GM23248 (cell line): ENCODE data around the gene REPS2. TPM values are rescaled to one million over a fixed set of nuclear protein-coding genes. Genes with fewer than 3 reads are reported as not detected.

Experiments used
- DNase-seq: peaks from one replicate; pipeline ENCODE4 v3.0.0-alpha.2; 2015
- H2AFZ ChIP-seq: fragments of 200-600 bp; sonication (generic); 2 replicates; pipeline ENCODE4 v1.6.1; 2016; ENCODE audit warnings: antibody characterized with exemption
- H3F3A ChIP-seq: fragments of 200-600 bp; sonication (generic); 2 replicates; pipeline ENCODE4 v1.6.1; 2016; ENCODE audit warnings: mild to moderate bottlenecking, antibody characterized with exemption, mixed run types; ENCODE audit not compliant: insufficient read depth
- H3K27ac ChIP-seq: fragments of 200-600 bp; sonication (generic); 2 replicates; pipeline ENCODE4 v1.5.1; 2016; ENCODE audit warnings: mild to moderate bottlenecking
- H3K27me3 ChIP-seq: fragments of 200-600 bp; sonication (generic); replicated peaks from 2 replicates; pipeline ENCODE4 v1.6.1; 2016; ENCODE audit warnings: mild to moderate bottlenecking; ENCODE audit not compliant: insufficient read depth
- H3K36me3 ChIP-seq: fragments of 200-600 bp; sonication (generic); 2 replicates; pipeline ENCODE4 v1.6.1; 2016; ENCODE audit warnings: low read depth, mild to moderate bottlenecking
- H3K4me1 ChIP-seq: fragments of 200-600 bp; sonication (generic); 2 replicates; pipeline ENCODE4 v1.6.1; 2016; ENCODE audit warnings: mild to moderate bottlenecking; ENCODE audit not compliant: insufficient read depth
- H3K4me2 ChIP-seq: fragments of 200-600 bp; sonication (generic); one replicate; pipeline ENCODE4 v1.6.1; 2016; ENCODE audit warnings: mild to moderate bottlenecking; ENCODE audit not compliant: unreplicated experiment
- H3K4me3 ChIP-seq: fragments of 200-600 bp; sonication (generic); 2 replicates; pipeline ENCODE4 v1.5.1; 2016; ENCODE audit warnings: mild to moderate bottlenecking
- H3K79me2 ChIP-seq: fragments of 200-600 bp; sonication (generic); 2 replicates; pipeline ENCODE4 v1.6.1; 2016; ENCODE audit warnings: mild to moderate bottlenecking; ENCODE audit not compliant: insufficient read depth
- H3K9ac ChIP-seq: fragments of 200-600 bp; sonication (generic); 2 replicates; pipeline ENCODE4 v1.6.1; 2016; ENCODE audit warnings: mild to moderate bottlenecking
- H3K9me2 ChIP-seq: fragments of 200-600 bp; sonication (generic); 2 replicates; pipeline ENCODE4 v1.6.1; 2016; ENCODE audit warnings: mixed run types, mild to moderate bottlenecking, moderate library complexity; ENCODE audit not compliant: insufficient read depth
- H3K9me3 ChIP-seq: fragments of 200-600 bp; sonication (generic); one replicate; pipeline ENCODE4 v1.6.1; 2017; ENCODE audit warnings: low read depth
- H4K20me1 ChIP-seq: fragments of 200-600 bp; sonication (generic); 2 replicates; pipeline ENCODE4 v1.6.0; 2016; ENCODE audit not compliant: insufficient read depth
- EZH2 ChIP-seq: fragments of 200-600 bp; sonication (generic); IDR thresholded peaks from 2 replicates; pipeline ENCODE4 v1.6.1; 2018; ENCODE audit warnings: antibody characterized with exemption, mild to moderate bottlenecking; ENCODE audit not compliant: insufficient read depth, poor library complexity, severe bottlenecking
- EZH2phosphoT487 ChIP-seq: fragments of 200-600 bp; sonication (generic); IDR thresholded peaks from 2 replicates; pipeline ENCODE4 v1.6.1; 2018; ENCODE audit warnings: antibody characterized with exemption, moderate library complexity, mild to moderate bottlenecking, low read depth; ENCODE audit not compliant: insufficient read depth
- WGBS, 2 experiments: methylation state at CpG; one replicate each; pipeline ENCODE4 v1.1.6; 2015 to 2017; ENCODE audit warnings: low lambda C conversion rate in 2 of 2, low coverage in 1 of 2; ENCODE audit errors: missing lambda C conversion rate in 2 of 2; 5-methylcytosine and 5-hydroxymethylcytosine counted together
- in situ Hi-C: fragments of 300-500 bp; cut with MboI; formaldehyde crosslinking; loops from 2 replicates; pipeline ENCODE4 v1.15.0; 2020
- polyA plus RNA-seq: library from polyadenylated mRNA; unstranded; fragments of >200 nt; fragmentation: Nextera tagmentation; extraction: Ambion mirVana; gene quantifications from 2 replicates; pipeline ENCODE4 v1.2.1, GENCODE V29; 2016
- total RNA-seq: library from RNA; depleted of rRNA; stranded (reverse); fragments of >200 nt; shearing (Covaris generic); gene quantifications from 2 replicates; pipeline ENCODE4 v1.2.3, GENCODE V29; 2014

Gene REPS2
- total and polyA plus RNA-seq, 2 experiments from 2014 or later = 0.03 to 0.11 TPM

GRCh38 chrX:16931855-16932575, 14.4 kb upstream of the REPS2 start:
- WGBS, 2 experiments = 59% methylated on average over 3 of the region's 3 CpGs

DNA sequence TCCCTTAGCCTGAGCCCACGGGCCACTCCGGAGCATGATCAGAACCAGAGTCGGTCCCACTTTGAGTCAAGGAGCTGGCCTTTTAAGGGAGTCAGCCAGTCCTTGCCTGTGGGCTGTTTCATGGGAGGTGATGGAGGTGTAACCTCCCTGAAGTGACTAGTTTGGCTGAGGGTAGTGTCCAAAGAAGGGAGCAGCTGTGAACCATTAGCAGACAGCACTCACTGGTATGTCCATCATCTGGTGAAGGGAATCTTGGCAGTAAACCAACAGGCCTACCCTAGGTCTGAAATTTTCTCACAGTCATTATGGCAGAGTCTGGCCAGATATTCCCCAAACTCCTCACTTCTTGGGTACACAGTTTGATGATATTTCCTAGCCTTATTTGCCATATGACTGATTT, 12.3 kb upstream of the REPS2 start:
- in situ Hi-C loops = no loop called here
- 37 to 42% methylated on average over 2 to 3 of the region's 3 CpGs for WGBS, 2 experiments
- no peaks in the 10 kb centered on the region for H3K79me2 ChIP-seq
- H3K36me3 ChIP-seq = no peaks in the 10 kb centered on the region
- H3K4me1 ChIP-seq = no peaks in the 10 kb centered on the region
- no peaks in the 10 kb centered on the region for H4K20me1 ChIP-seq
- H3F3A ChIP-seq = no peaks in the 10 kb centered on the region
- DNase-seq = no peak
- no peak overlapping the region for H2AFZ ChIP-seq
- H3K27ac ChIP-seq = no peak overlapping the region
- no peaks in the 10 kb centered on the region for H3K9me3 ChIP-seq
- H3K4me3 ChIP-seq = no peak overlapping the region
- H3K9ac ChIP-seq = no peak overlapping the region
- H3K4me2 ChIP-seq = no peak overlapping the region
- no peak for TF ChIP-seq EZH2phosphoT487
- TF ChIP-seq EZH2 = no peak
- no peaks in the 10 kb centered on the region for H3K9me2 ChIP-seq
- H3K27me3 ChIP-seq = no peaks in the 10 kb centered on the region

More at GRCh38 chrX:16931855-16932575, 14.4 kb upstream of the REPS2 start:
- H2AFZ ChIP-seq = no peak overlapping the region
- H4K20me1 ChIP-seq = no peaks in the 10 kb centered on the region
- H3K36me3 ChIP-seq = no peaks in the 10 kb centered on the region
- no peaks in the 10 kb centered on the region for H3F3A ChIP-seq
- TF ChIP-seq EZH2 (no peak), EZH2phosphoT487 (no peak)
- no peaks in the 10 kb centered on the region for H3K9me3 ChIP-seq
- no peak for DNase-seq
- H3K4me2 ChIP-seq = no peak overlapping the region
- in situ Hi-C loops = no loop called here
- H3K27ac ChIP-seq = no peak overlapping the region
- H3K27me3 ChIP-seq = no peaks in the 10 kb centered on the region
- no peak overlapping the region for H3K4me3 ChIP-seq
- no peak overlapping the region for H3K9ac ChIP-seq
- H3K79me2 ChIP-seq = no peaks in the 10 kb centered on the region
- no peaks in the 10 kb centered on the region for H3K9me2 ChIP-seq
- no peaks in the 10 kb centered on the region for H3K4me1 ChIP-seq

GRCh38 chrX:16946971-16947562, 609 bp downstream of the REPS2 start:
- TF ChIP-seq EZH2phosphoT487 = no peak
- no peak for TF ChIP-seq EZH2
- Histone ChIP-seq H3K4me1 (no peaks in the 10 kb centered on the region), H3K9ac (no peak overlapping the region), H3K79me2 (no peaks in the 10 kb centered on the region), H3K27me3 (peaks cover 5% of the 10 kb centered on the region; the same call in 1 of the 2 replicates), H3K9me3 (no peaks in the 10 kb centered on the region), H3K27ac (no peak overlapping the region), H3F3A (no peaks in the 10 kb centered on the region), H3K9me2 (no peaks in the 10 kb centered on the region), H3K36me3 (no peaks in the 10 kb centered on the region), H4K20me1 (no peaks in the 10 kb centered on the region), H3K4me2 (peak overlapping the region; percentile 53), H3K4me3 (peak overlapping the region; percentile 66), H2AFZ (peak overlapping the region; percentile 60)
- DNase-seq = peak; percentile 4
- WGBS, 2 experiments = 0 to 1% methylated on average over 7 to 14 of the region's 43 CpGs
- in situ Hi-C loops = no loop called here

DNA sequence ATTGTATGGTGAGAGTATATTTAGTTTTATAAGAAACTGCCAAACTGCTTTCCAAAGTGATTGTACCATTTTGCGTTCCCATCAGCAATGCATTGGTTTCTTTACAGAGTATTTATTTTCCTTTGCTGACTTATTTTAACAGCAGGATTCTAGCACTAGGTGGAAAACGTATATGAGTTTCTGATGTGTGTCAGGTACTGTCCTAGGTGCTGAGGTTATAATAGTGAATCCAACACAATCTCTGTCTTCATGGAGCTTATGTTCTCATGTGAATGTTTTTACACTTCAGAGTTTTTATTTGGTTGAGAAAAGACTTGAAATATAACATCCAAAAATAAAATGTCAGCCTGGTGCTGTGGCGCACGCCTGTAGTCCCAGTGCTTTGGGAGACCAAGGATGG, 4.0 kb downstream of the REPS2 start:
- no peaks in the 10 kb centered on the region for H3F3A ChIP-seq
- no peaks in the 10 kb centered on the region for H3K36me3 ChIP-seq
- no peak overlapping the region for H3K9ac ChIP-seq
- no peak overlapping the region for H2AFZ ChIP-seq
- 80 to 85% methylated on average over 4 of the region's 4 CpGs for WGBS, 2 experiments
- DNase-seq = no peak
- H3K4me1 ChIP-seq = no peaks in the 10 kb centered on the region
- no peak overlapping the region for H3K4me3 ChIP-seq
- H3K79me2 ChIP-seq = no peaks in the 10 kb centered on the region
- no peak overlapping the region for H3K4me2 ChIP-seq
- no peaks in the 10 kb centered on the region for H4K20me1 ChIP-seq
- H3K27me3 ChIP-seq = peaks cover 5% of the 10 kb centered on the region; the same call in 1 of the 2 replicates
- TF ChIP-seq EZH2phosphoT487 = no peak
- no peak for TF ChIP-seq EZH2
- H3K9me3 ChIP-seq = no peaks in the 10 kb centered on the region
- H3K9me2 ChIP-seq = no peaks in the 10 kb centered on the region
- no peak overlapping the region for H3K27ac ChIP-seq
- in situ Hi-C loops = no loop called here
